HCT116 (cell line): ENCODE data around the gene MYADML2.

ENCODE experiments used
- CEBPB ChIP-seq: IDR thresholded peaks from 2 replicates; pipeline ENCODE4 v1.6.1; 2012; ENCODE audit warnings: low read depth
- EZH2phosphoT487 ChIP-seq: fragments of 200-600 bp; IDR thresholded peaks from 2 replicates; pipeline ENCODE4 v1.6.1; 2018; ENCODE audit warnings: antibody characterized with exemption, borderline replicate concordance
- POLR2AphosphoS5 ChIP-seq: IDR thresholded peaks from 2 replicates; pipeline ENCODE4 v1.6.1; 2011; ENCODE audit warnings: mild to moderate bottlenecking, low read depth, low read length, moderate library complexity
- RAD21 ChIP-seq: IDR thresholded peaks from 2 replicates; pipeline ENCODE4 v1.6.1; 2012; ENCODE audit warnings: low read depth, mild to moderate bottlenecking
- SRF ChIP-seq: IDR thresholded peaks from 2 replicates; pipeline ENCODE4 v1.6.1; 2012; ENCODE audit warnings: low read depth
- ZNF274 ChIP-seq: fragments of 200-500 bp; sonication (Bioruptor generic); IDR thresholded peaks from 2 replicates; pipeline ENCODE4 v1.6.1; 2014; ENCODE audit warnings: mild to moderate bottlenecking, low read depth, low read length, inconsistent platforms
- TF ChIP-seq, protein P1 (sequence below), 3 experiments: fragments of 200-600 bp in 1 of 3; sonication (generic) in 1 of 3; IDR thresholded peaks in 2 of 3; conservative IDR thresholded peaks in 1 of 3; 2 replicates each; pipeline ENCODE4 v1.5.1; 2012 to 2017; ENCODE audit warnings: low read depth in 2 of 3, low read length in 2 of 3, antibody characterized with exemption in 1 of 3, borderline replicate concordance in 1 of 3, control low read depth in 1 of 3, mild to moderate bottlenecking in 1 of 3, mixed read lengths in 1 of 3, mixed run types in 1 of 3, moderate library complexity in 1 of 3; ENCODE audit not compliant: insufficient read depth in 1 of 3
- TF ChIP-seq, protein P2 (sequence below): IDR thresholded peaks from 2 replicates; pipeline ENCODE4 v1.6.1; 2012
- TF ChIP-seq, protein P3 (sequence below): IDR thresholded peaks from 2 replicates; pipeline ENCODE4 v1.6.1; 2012; ENCODE audit warnings: low read depth

DNA sequence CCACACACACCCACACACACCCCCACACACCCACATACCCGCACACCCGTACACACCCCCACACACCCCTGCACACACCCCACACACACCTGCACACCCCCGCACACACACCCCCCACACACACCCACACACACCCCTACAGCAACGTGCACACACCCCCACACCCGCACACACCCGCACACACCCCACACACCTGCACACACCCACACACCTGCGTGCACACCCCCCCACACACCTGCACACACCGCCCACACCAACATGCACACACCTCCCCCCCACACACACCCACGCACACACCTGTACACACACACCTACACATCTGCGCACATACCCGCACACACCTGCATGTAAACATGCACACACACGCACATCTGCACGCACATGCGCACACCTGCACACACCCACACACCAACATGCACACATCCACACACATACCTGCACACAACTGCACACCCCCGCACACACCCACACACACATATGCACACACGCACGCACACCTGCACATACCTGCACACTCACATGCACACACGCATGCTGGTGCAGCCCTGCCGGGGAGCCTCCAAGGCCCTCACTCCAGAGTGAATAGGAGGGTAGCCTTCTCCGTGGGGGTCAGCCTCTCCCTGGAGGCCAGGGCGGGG lies 37.9 kb upstream of the MYADML2 start:
- TF ChIP-seq CEBPB: no peak
- TF ChIP-seq ZNF274: no peak
- TF ChIP-seq RAD21: no peak
- TF ChIP-seq POLR2AphosphoS5: no peak
- TF ChIP-seq, protein P1, sequence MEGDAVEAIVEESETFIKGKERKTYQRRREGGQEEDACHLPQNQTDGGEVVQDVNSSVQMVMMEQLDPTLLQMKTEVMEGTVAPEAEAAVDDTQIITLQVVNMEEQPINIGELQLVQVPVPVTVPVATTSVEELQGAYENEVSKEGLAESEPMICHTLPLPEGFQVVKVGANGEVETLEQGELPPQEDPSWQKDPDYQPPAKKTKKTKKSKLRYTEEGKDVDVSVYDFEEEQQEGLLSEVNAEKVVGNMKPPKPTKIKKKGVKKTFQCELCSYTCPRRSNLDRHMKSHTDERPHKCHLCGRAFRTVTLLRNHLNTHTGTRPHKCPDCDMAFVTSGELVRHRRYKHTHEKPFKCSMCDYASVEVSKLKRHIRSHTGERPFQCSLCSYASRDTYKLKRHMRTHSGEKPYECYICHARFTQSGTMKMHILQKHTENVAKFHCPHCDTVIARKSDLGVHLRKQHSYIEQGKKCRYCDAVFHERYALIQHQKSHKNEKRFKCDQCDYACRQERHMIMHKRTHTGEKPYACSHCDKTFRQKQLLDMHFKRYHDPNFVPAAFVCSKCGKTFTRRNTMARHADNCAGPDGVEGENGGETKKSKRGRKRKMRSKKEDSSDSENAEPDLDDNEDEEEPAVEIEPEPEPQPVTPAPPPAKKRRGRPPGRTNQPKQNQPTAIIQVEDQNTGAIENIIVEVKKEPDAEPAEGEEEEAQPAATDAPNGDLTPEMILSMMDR (IDR thresholded peaks at IDR 0.05 in 2 of 3, conservative IDR thresholded peaks at IDR 0.05 in 1 of 3; ENCODE audit: borderline replicate concordance in 1 of 3, insufficient read depth in 1 of 3, low read depth in 2 of 3, low read length in 2 of 3): no peak
- TF ChIP-seq, protein P2, sequence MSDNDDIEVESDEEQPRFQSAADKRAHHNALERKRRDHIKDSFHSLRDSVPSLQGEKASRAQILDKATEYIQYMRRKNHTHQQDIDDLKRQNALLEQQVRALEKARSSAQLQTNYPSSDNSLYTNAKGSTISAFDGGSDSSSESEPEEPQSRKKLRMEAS: no peak
- no peak for TF ChIP-seq SRF
- no peak for TF ChIP-seq EZH2phosphoT487
- TF ChIP-seq, protein P3, sequence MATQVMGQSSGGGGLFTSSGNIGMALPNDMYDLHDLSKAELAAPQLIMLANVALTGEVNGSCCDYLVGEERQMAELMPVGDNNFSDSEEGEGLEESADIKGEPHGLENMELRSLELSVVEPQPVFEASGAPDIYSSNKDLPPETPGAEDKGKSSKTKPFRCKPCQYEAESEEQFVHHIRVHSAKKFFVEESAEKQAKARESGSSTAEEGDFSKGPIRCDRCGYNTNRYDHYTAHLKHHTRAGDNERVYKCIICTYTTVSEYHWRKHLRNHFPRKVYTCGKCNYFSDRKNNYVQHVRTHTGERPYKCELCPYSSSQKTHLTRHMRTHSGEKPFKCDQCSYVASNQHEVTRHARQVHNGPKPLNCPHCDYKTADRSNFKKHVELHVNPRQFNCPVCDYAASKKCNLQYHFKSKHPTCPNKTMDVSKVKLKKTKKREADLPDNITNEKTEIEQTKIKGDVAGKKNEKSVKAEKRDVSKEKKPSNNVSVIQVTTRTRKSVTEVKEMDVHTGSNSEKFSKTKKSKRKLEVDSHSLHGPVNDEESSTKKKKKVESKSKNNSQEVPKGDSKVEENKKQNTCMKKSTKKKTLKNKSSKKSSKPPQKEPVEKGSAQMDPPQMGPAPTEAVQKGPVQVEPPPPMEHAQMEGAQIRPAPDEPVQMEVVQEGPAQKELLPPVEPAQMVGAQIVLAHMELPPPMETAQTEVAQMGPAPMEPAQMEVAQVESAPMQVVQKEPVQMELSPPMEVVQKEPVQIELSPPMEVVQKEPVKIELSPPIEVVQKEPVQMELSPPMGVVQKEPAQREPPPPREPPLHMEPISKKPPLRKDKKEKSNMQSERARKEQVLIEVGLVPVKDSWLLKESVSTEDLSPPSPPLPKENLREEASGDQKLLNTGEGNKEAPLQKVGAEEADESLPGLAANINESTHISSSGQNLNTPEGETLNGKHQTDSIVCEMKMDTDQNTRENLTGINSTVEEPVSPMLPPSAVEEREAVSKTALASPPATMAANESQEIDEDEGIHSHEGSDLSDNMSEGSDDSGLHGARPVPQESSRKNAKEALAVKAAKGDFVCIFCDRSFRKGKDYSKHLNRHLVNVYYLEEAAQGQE: no peak
